Activated CD8-positive, alpha-beta T cell treated with anti-CD3 and anti-CD28 coated beads for 36 hours (primary cell): ENCODE results near the gene CHSY3. TPM values are rescaled to one million over a fixed set of nuclear protein-coding genes. Genes with fewer than 3 reads are reported as not detected.

Experiments
- ATAC-seq: fragments of 200-7000 bp; cut with Tn5 transposase; one replicate; pipeline ENCODE4 v1.10.0; 2021; ENCODE audit warnings: mild to moderate bottlenecking, moderate library complexity
- CTCF ChIA-PET: fragments of 350-600 bp; sonication (Branson Sonifier 250); formaldehyde crosslinking; loops from one replicate; lab custom pipeline; 2021; ENCODE audit warnings: antibody characterized with exemption; lab: Charles Lee
- POLR2A ChIA-PET: fragments of 350-600 bp; sonication (Branson Sonifier 250); formaldehyde crosslinking; loops from one replicate; lab custom pipeline; 2021; ENCODE audit warnings: antibody characterized with exemption; lab: Charles Lee
- DNase-seq: peaks from one replicate; pipeline ENCODE4 v3.0.0-alpha.2; 2020
- H3K27ac Mint-ChIP-seq: one replicate; pipeline ENCODE4 v1.8.0; 2021; ENCODE audit warnings: mild to moderate bottlenecking, mixed read lengths
- H3K27me3 Mint-ChIP-seq: one replicate; pipeline ENCODE4 v1.8.0; 2021; ENCODE audit warnings: mixed read lengths
- H3K36me3 Mint-ChIP-seq: one replicate; pipeline ENCODE4 v1.8.0; 2021; ENCODE audit warnings: low read depth, mixed read lengths
- H3K4me1 Mint-ChIP-seq: one replicate; pipeline ENCODE4 v1.8.0; 2021; ENCODE audit warnings: low read depth, mixed read lengths
- H3K4me3 Mint-ChIP-seq: one replicate; pipeline ENCODE4 v1.8.0; 2021; ENCODE audit warnings: mild to moderate bottlenecking, moderate library complexity, mixed read lengths
- H3K9me3 Mint-ChIP-seq: one replicate; pipeline ENCODE4 v1.8.0; 2021; ENCODE audit warnings: mixed read lengths
- CTCF ChIP-seq: fragments of 200-600 bp; IDR thresholded peaks from one replicate; pipeline ENCODE4 v1.8.0; 2022; ENCODE audit warnings: antibody characterized with exemption, mild to moderate bottlenecking
- intact Hi-C: fragments of 100-400 bp; cut with micrococcal nuclease; formaldehyde crosslinking; loops from one replicate; pipeline ENCODE4 v1.10.0; 2022
- total RNA-seq, 2 experiments: library from RNA; stranded (reverse); gene quantifications; one replicate each; pipeline ENCODE4 v1.2.3, GENCODE V29; 2021

Gene CHSY3
- total RNA-seq, 2 experiments from 2014 or later, result not detected

- Mint-ChIP-seq H3K4me1 (no peaks in the 10 kb centered on the region), H3K27me3 (peaks cover 3% of the 10 kb centered on the region), H3K9me3 (no peaks in the 10 kb centered on the region), H3K36me3 (no peaks in the 10 kb centered on the region), H3K27ac (no peak overlapping the region), H3K4me3 (no peak overlapping the region)
- DNase-seq (no peak), ATAC-seq (no peak)
- TF ChIP-seq CTCF, result no peak
- POLR2A ChIA-PET, result no interaction called here
- intact Hi-C loops, result no loop called here
- CTCF ChIA-PET, result no interaction called here
Observed at GRCh38 chr5:130074820-130075219, 170.6 kb downstream of the CHSY3 start.

DNA sequence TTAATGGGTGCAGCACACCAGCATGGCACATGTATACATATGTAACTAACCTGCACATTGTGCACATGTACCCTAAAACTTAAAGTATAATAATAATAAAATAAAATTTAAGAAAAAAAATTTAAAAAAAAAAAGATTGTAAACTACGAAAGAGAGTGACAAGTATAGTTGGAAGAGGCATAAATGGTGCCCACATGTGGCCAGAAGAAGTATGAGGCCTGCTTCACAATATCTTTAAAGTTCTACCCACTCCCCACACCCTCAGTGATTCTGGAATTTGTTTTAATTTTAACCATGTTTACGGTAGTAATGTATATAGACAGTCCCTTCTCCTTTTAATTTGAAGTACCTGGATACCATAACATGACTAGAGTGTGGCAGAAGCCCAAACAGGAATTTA is 172.7 kb downstream of the CHSY3 start:
- no peak for TF ChIP-seq CTCF
- H3K27ac Mint-ChIP-seq, result no peak overlapping the region
- H3K36me3 Mint-ChIP-seq, result no peaks in the 10 kb centered on the region
- no peak for ATAC-seq
- no peaks in the 10 kb centered on the region for H3K4me1 Mint-ChIP-seq
- no peaks in the 10 kb centered on the region for H3K9me3 Mint-ChIP-seq
- DNase-seq, result no peak
- peaks cover 3% of the 10 kb centered on the region for H3K27me3 Mint-ChIP-seq
- ChIA-PET CTCF (no interaction called here), POLR2A (no interaction called here)
- no peak overlapping the region for H3K4me3 Mint-ChIP-seq
- intact Hi-C loops, result no loop called here

GRCh38 chr5:130078661-130079060 is 174.4 kb downstream of the CHSY3 start:
- Mint-ChIP-seq H3K4me1 (no peaks in the 10 kb centered on the region), H3K9me3 (no peaks in the 10 kb centered on the region), H3K27me3 (peaks cover 4% of the 10 kb centered on the region), H3K4me3 (no peak overlapping the region), H3K36me3 (no peaks in the 10 kb centered on the region), H3K27ac (no peak overlapping the region)
- intact Hi-C loops, result no loop called here
- no peak for TF ChIP-seq CTCF
- no peak for DNase-seq
- ChIA-PET POLR2A (no interaction called here), CTCF (no interaction called here)
- ATAC-seq, result no peak

DNA sequence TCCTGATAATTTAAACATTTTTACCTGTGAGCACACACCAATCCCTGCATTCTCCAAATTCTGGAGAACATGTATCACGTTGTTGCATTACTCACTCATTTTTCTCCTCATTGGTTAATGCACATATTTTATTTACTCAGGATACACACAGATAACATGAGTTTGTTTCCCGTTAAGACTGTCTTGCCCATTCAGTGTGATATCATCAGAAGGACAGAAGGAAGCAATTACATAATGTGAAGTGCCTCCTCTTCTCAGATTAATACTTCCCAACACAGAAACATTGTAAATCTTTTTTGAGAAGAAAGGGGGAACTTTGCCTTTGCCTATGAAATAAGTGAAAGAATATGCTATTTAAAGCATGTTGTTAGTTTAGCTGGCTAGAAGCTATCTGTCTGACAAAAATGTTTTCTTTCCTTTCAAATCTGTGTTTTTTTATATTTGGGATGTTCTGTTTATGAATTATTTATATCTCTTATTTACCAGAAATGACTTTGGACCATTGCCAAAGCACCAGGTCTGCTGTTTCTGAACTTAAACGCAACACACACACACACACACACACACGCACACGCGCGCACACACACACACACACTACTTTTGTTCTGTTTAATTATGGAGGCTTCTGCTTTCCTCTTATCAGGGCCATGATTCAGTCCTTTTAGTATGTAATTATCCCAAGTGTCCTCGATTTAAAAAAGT is 186.5 kb downstream of the CHSY3 start:
- Mint-ChIP-seq H3K27ac (no peak overlapping the region), H3K36me3 (no peaks in the 10 kb centered on the region), H3K4me3 (no peak overlapping the region), H3K4me1 (no peaks in the 10 kb centered on the region), H3K9me3 (peaks cover 4% of the 10 kb centered on the region), H3K27me3 (peaks cover 2% of the 10 kb centered on the region)
- no peak for TF ChIP-seq CTCF
- DNase-seq, result no peak
- intact Hi-C loops, result no loop called here
- ChIA-PET POLR2A (no interaction called here), CTCF (no interaction called here)
- no peak for ATAC-seq

DNA sequence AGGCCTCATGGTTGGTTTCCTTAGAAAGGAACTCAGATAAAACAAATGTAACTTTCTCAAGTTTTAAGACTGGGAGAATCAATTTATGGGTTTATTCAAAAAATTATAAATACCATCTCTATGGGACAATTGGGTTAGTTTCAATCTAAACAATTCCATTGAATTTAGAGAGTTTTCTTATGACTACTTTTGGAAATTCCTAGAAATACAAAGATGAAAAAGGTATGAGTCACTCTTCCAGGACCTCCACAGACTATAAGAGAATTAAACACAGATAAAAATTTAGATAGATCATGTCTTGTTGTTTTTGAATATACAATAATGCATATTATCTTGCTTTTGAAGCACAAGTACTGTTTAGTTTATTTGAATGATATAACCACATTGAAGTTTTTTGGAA is 188.7 kb downstream of the CHSY3 start:
- no peaks in the 10 kb centered on the region for H3K4me1 Mint-ChIP-seq
- no peak overlapping the region for H3K27ac Mint-ChIP-seq
- DNase-seq (no peak), ATAC-seq (no peak)
- no peaks in the 10 kb centered on the region for H3K36me3 Mint-ChIP-seq
- peaks cover 2% of the 10 kb centered on the region for H3K27me3 Mint-ChIP-seq
- intact Hi-C loops, result no loop called here
- peaks cover 4% of the 10 kb centered on the region for H3K9me3 Mint-ChIP-seq
- ChIA-PET POLR2A (no interaction called here), CTCF (no interaction called here)
- no peak overlapping the region for H3K4me3 Mint-ChIP-seq
- TF ChIP-seq CTCF, result no peak
